KMS-11 (cell line): Measurements from ENCODE around the gene R3HDM1.

Source experiments
- H2AFZ ChIP-seq: fragments of 200-600 bp; sonication (generic); 2 replicates; pipeline ENCODE4 v1.6.1; 2016; ENCODE audit warnings: antibody characterized with exemption, mixed run types, low read depth
- H3K27ac ChIP-seq: fragments of 200-600 bp; sonication (generic); 2 replicates; pipeline ENCODE4 v1.6.1; 2016; ENCODE audit warnings: mild to moderate bottlenecking, mixed run types
- H3K27me3 ChIP-seq: fragments of 200-600 bp; sonication (generic); 2 replicates; pipeline ENCODE4 v1.6.1; 2017; ENCODE audit warnings: mild to moderate bottlenecking, low read depth, mixed run types, moderate library complexity; ENCODE audit not compliant: insufficient read depth
- H3K36me3 ChIP-seq: fragments of 200-600 bp; sonication (generic); 2 replicates; pipeline ENCODE4 v1.6.1; 2017; ENCODE audit warnings: mild to moderate bottlenecking, mixed run types; ENCODE audit not compliant: insufficient read depth
- H3K4me1 ChIP-seq: fragments of 200-600 bp; sonication (generic); 2 replicates; pipeline ENCODE4 v1.6.1; 2016; ENCODE audit warnings: mild to moderate bottlenecking, low read depth, mixed run types; ENCODE audit not compliant: poor library complexity, severe bottlenecking
- H3K4me2 ChIP-seq: fragments of 200-600 bp; sonication (generic); 2 replicates; pipeline ENCODE4 v1.7.0; 2016; ENCODE audit warnings: mild to moderate bottlenecking, mixed run types
- H3K4me3 ChIP-seq: fragments of 200-600 bp; sonication (generic); IDR thresholded peaks from 2 replicates; pipeline ENCODE4 v1.6.1; 2017; ENCODE audit warnings: low read depth, low read length, mixed read lengths; ENCODE audit not compliant: insufficient read depth
- H3K79me2 ChIP-seq: fragments of 200-600 bp; sonication (generic); 2 replicates; pipeline ENCODE4 v1.6.1; 2016; ENCODE audit warnings: low read depth, mixed run types; ENCODE audit not compliant: insufficient read depth
- H3K9ac ChIP-seq: fragments of 200-600 bp; sonication (generic); 2 replicates; pipeline ENCODE4 v1.6.1; 2016; ENCODE audit warnings: mild to moderate bottlenecking, mixed run types
- H4K20me1 ChIP-seq: fragments of 200-600 bp; sonication (generic); 2 replicates; pipeline ENCODE4 v1.6.1; 2016; ENCODE audit warnings: mild to moderate bottlenecking, mixed run types; ENCODE audit not compliant: insufficient read depth
- CTCF ChIP-seq: fragments of 200-600 bp; sonication (generic); conservative IDR thresholded peaks from 2 replicates; pipeline ENCODE4 v1.6.1; 2017; ENCODE audit warnings: low read depth, mild to moderate bottlenecking, antibody characterized with exemption, low read length, moderate library complexity, mixed read lengths

The R3HDM1 gene

GRCh38 chr2:135630488-135630887 lies 99.2 kb downstream of the R3HDM1 start:
- Histone ChIP-seq H3K27me3 (no peaks in the 10 kb centered on the region), H3K4me1 (no peaks in the 10 kb centered on the region), H4K20me1 (no peaks in the 10 kb centered on the region), H3K27ac (no peak overlapping the region), H2AFZ (no peak overlapping the region), H3K4me2 (no peak overlapping the region), H3K4me3 (no peak overlapping the region), H3K79me2 (no peaks in the 10 kb centered on the region), H3K9ac (no peak overlapping the region), H3K36me3 (no peaks in the 10 kb centered on the region)
- TF ChIP-seq CTCF = no peak

DNA sequence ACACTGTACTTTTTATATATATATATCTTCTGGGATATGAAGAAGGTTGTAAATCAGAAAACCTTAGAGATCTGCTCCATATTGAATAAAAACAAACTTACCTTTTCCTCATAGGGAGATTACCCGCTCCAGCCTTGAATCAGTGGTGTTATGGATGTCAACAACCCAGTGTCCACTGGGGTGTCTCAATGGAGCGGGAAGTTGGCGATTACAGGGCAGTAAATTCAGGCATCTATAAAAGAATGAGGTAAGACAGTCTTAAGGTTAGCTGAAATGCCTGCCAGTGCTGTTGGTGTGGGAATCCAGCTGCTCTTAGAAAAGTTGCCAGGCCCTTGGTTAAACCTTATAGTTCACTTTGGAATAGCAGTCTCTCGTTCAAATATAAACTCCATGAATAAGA lies 102.3 kb downstream of the R3HDM1 start:
- TF ChIP-seq CTCF = no peak
- no peaks in the 10 kb centered on the region for H3K4me1 ChIP-seq
- H3K9ac ChIP-seq = no peak overlapping the region
- H2AFZ ChIP-seq = no peak overlapping the region
- H3K4me3 ChIP-seq = no peak overlapping the region
- H3K4me2 ChIP-seq = no peak overlapping the region
- no peak overlapping the region for H3K27ac ChIP-seq
- H3K36me3 ChIP-seq = no peaks in the 10 kb centered on the region
- H3K79me2 ChIP-seq = no peaks in the 10 kb centered on the region
- H4K20me1 ChIP-seq = no peaks in the 10 kb centered on the region
- no peaks in the 10 kb centered on the region for H3K27me3 ChIP-seq

DNA sequence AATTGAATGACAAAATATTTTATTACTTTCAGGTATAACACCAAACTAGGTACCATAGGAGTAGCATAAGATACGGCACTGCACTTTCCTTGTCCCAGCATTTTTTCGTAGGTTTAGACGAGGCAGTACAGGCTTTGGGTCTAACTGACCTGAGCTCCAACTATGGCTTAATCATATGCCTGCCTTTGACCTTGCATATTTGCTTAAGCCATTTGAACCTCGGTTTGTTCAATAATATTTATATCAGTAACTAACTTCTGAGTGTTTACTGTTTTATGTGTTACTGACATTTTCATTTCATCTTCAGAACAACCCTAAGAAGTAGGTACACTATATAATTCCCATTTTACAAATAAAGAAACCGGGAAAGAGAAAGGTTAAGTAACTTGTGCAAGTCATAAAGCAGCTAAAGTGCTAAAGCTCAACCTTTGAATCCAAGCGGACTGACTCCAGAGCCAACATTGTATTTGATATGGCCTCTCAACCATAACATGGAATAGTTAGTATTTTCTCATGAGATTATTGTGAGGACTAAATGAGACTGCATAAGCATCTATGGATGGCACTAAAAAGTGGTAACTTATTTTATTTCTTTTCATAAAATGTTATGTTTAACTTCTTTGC lies 104.0 kb downstream of the R3HDM1 start:
- Histone ChIP-seq H3K4me3 (no peak overlapping the region), H3K36me3 (no peaks in the 10 kb centered on the region), H2AFZ (no peak overlapping the region), H3K27ac (no peak overlapping the region), H3K4me1 (no peaks in the 10 kb centered on the region), H3K79me2 (no peaks in the 10 kb centered on the region), H4K20me1 (no peaks in the 10 kb centered on the region), H3K9ac (no peak overlapping the region), H3K4me2 (no peak overlapping the region), H3K27me3 (no peaks in the 10 kb centered on the region)
- TF ChIP-seq CTCF = no peak

GRCh38 chr2:135636982-135637381 lies 105.7 kb downstream of the R3HDM1 start:
- Histone ChIP-seq H3K79me2 (no peaks in the 10 kb centered on the region), H3K4me3 (no peak overlapping the region), H3K36me3 (no peaks in the 10 kb centered on the region), H2AFZ (no peak overlapping the region), H3K4me2 (no peak overlapping the region), H3K27me3 (no peaks in the 10 kb centered on the region), H4K20me1 (no peaks in the 10 kb centered on the region), H3K4me1 (no peaks in the 10 kb centered on the region), H3K27ac (no peak overlapping the region), H3K9ac (no peak overlapping the region)
- TF ChIP-seq CTCF = no peak
